ENCODE results near the gene RBM6. TPM values are rescaled to one million over a fixed set of nuclear protein-coding genes. Genes with fewer than 3 reads are reported as not detected.

Gene RBM6
- total and polyA plus RNA-seq, 9 of the 15 experiments (the other 6 are each of a cell fraction or from before 2014, with no cell fraction given) = 19.9 to 82.2 (median 57.8) TPM

DNA sequence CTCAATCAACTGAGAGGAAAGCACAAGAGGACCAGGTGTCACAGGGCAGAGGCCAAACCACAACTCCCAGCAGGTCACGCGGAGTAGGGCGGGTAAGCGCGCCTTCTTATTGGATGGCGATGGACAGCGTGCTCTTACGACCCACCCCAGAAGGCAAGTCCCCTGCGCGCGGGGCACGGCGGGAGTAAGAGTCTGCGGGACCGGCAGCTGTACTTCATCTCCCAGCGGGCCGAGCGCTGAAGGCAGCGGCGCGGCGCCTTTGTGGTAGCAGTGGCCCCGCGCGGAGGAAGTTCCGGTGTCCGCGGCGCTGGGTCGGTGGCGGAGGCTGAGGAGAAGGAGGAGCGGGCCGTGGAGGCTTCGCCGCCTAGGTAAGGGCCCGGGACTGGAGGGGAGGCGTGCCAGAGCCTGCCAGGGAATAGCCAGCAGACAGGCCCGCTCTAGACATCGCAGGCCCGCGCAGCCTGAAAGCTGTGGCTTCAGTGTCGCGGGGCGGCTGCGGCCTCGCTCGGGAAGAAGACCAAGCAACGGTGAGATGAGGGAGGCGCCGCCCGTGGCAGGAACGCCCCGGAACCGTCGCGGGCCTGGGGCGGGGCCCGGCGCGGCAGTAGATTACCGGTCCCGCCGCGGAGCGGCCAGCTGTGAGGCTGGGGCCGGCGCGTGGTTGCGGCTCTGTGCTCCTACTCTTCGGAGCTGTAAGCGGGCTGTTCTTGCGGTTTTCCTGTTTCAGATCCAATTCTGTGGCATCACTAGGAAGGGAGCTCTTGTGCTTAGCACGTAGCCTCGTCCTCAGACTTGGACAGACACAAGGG is at the start of gene RBM6 (continued):
- TF ChIP-seq ZNF395 (CRISPR knock-in tag; IDR thresholded peaks at IDR 0.05) (peak; percentile 78; the same call in 1 of the 2 replicates), NCOA2 (IDR thresholded peaks at IDR 0.05; ENCODE audit: partially characterized antibody in 2 of 2) (no peak), KAT8 (IDR thresholded peaks at IDR 0.05; ENCODE audit: low read depth) (no peak), HMGXB4 (CRISPR knock-in tag; IDR thresholded peaks at IDR 0.05) (no peak), POLR2AphosphoS2 (IDR thresholded peaks at IDR 0.05; ENCODE audit: low read length) (no peak), BRD9 (IDR thresholded peaks at IDR 0.05; ENCODE audit: low read depth, partially characterized antibody) (no peak), ZNF217 (CRISPR knock-in tag; IDR thresholded peaks at IDR 0.05) (no peak), ZFP36 (IDR thresholded peaks at IDR 0.05; ENCODE audit: low read depth, low read length, partially characterized antibody) (no peak), NR4A1 (CRISPR knock-in tag; IDR thresholded peaks at IDR 0.05) (no peak), NR4A1 (tag; IDR thresholded peaks at IDR 0.05) (peak; percentile 42; the same call in 1 of the 2 replicates), MAZ (CRISPR knock-in tag; conservative IDR thresholded peaks at IDR 0.05 in 1 of 2, IDR thresholded peaks at IDR 0.05 in 1 of 2) (peak in 1 of 2 experiments; percentile 58; a peak in 3 of 4 replicates), ZNF124 (CRISPR knock-in tag; IDR thresholded peaks at IDR 0.05) (no peak), SNIP1 (IDR thresholded peaks at IDR 0.05; ENCODE audit: low read depth) (no peak), RBM39 (optimal IDR thresholded peaks at IDR 0.05; ENCODE audit: low read depth, low read length) (no peak), HCFC1 (IDR thresholded peaks at IDR 0.05; ENCODE audit: low read depth, low read length) (peak; percentile 92), ZBTB33 (CRISPR knock-in tag; IDR thresholded peaks at IDR 0.05) (peak; percentile 85), SMARCC2 (IDR thresholded peaks at IDR 0.05; ENCODE audit: low read depth) (no peak), MIER1 (IDR thresholded peaks at IDR 0.05; ENCODE audit: low read depth) (no peak)
- TF ChIP-seq, protein P1, sequence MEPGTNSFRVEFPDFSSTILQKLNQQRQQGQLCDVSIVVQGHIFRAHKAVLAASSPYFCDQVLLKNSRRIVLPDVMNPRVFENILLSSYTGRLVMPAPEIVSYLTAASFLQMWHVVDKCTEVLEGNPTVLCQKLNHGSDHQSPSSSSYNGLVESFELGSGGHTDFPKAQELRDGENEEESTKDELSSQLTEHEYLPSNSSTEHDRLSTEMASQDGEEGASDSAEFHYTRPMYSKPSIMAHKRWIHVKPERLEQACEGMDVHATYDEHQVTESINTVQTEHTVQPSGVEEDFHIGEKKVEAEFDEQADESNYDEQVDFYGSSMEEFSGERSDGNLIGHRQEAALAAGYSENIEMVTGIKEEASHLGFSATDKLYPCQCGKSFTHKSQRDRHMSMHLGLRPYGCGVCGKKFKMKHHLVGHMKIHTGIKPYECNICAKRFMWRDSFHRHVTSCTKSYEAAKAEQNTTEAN (CRISPR knock-in tag; IDR thresholded peaks at IDR 0.05) = no peak
- TF ChIP-seq, protein P2, sequence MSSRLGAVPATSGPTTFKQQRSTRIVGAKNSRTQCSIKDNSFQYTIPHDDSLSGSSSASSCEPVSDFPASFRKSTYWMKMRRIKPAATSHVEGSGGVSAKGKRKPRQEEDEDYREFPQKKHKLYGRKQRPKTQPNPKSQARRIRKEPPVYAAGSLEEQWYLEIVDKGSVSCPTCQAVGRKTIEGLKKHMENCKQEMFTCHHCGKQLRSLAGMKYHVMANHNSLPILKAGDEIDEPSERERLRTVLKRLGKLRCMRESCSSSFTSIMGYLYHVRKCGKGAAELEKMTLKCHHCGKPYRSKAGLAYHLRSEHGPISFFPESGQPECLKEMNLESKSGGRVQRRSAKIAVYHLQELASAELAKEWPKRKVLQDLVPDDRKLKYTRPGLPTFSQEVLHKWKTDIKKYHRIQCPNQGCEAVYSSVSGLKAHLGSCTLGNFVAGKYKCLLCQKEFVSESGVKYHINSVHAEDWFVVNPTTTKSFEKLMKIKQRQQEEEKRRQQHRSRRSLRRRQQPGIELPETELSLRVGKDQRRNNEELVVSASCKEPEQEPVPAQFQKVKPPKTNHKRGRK (tag; IDR thresholded peaks at IDR 0.05) = no peak
